Measurements from ENCODE around the gene CCDC148.

GRCh38 chr2:158129037-158129436 is 327.5 kb downstream of the CCDC148 start:
- TF ChIP-seq CTCF (IDR thresholded peaks at IDR 0.05) (no peak), POLR2AphosphoS5 (IDR thresholded peaks at IDR 0.05) (no peak)
